IPS-18c (cell line): ENCODE results near the gene ZMYND8.
"Not testable (repeated sequence)": the region's sequence is repeated elsewhere in the genome, so short reads cannot be mapped to it uniquely, and the experiment has no call there.

Experiments
- H3K4me3 ChIP-seq: 2 replicates; pipeline ENCODE4 v1.7.0; 2013; ENCODE audit warnings: low read depth, mild to moderate bottlenecking, low read length, moderate library complexity; ENCODE audit not compliant: insufficient read depth
- H3K9me3 ChIP-seq: one replicate; pipeline ENCODE4 v1.6.1; 2013; ENCODE audit warnings: mild to moderate bottlenecking, low read length, moderate library complexity; ENCODE audit not compliant: control insufficient read depth, insufficient read depth

The ZMYND8 gene

DNA sequence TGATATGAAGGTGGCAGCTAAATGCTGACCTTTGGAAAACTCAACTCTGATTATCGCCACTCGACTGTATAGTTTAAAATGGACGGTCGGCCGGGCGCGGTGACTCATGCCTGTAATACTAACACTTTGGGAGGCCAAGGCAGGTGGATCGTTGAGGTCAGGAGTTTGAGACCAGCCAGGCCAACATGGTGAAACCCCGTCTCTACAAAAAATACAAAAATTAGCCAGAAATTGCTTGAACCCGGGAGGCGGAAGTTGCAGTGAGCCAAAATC, 151.7 kb downstream of the ZMYND8 start:
- not testable (repeated sequence) for H3K9me3 ChIP-seq, H3K4me3 ChIP-seq

DNA sequence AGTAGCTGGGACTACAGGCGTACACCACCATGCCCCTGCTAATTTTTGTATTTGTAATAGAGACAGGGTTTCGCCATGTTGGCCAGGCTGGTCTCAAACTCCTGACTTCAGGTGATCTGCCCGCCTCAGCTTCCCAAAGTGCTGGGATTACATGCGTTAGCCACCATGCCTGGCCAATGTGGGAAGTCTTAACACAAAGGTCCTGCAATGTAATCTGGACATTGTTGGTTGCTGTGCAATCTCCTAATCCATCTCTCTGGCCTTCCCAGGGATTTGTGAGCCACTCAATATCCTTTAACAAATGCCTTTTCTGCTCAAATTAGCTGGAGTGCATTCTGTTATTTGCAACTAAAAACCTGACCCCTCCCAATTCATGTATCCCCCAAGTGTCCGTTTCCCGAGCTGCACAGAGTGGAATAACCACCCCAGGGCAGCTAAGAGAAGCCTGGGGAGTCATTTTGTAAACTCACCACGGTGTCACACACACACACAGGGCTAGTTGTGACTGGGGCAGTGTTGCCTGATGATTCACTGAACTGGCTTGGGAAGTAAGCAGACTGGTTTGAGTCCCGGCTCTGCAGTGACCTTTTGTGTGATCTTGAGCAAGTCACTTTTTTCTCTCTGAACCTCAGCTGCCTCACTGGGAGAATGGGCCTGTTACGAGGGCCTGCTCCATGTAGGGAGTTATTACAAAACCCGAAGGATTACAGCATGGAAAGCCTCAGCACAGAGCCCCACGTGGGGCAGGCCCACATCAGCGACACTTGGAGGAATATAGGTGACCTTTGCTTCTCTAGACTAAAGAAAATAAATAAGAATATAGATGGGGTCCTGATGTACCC, 152.3 kb downstream of the ZMYND8 start:
- H3K9me3 ChIP-seq: no peaks in the 10 kb centered on the region
- H3K4me3 ChIP-seq: no peak overlapping the region

DNA sequence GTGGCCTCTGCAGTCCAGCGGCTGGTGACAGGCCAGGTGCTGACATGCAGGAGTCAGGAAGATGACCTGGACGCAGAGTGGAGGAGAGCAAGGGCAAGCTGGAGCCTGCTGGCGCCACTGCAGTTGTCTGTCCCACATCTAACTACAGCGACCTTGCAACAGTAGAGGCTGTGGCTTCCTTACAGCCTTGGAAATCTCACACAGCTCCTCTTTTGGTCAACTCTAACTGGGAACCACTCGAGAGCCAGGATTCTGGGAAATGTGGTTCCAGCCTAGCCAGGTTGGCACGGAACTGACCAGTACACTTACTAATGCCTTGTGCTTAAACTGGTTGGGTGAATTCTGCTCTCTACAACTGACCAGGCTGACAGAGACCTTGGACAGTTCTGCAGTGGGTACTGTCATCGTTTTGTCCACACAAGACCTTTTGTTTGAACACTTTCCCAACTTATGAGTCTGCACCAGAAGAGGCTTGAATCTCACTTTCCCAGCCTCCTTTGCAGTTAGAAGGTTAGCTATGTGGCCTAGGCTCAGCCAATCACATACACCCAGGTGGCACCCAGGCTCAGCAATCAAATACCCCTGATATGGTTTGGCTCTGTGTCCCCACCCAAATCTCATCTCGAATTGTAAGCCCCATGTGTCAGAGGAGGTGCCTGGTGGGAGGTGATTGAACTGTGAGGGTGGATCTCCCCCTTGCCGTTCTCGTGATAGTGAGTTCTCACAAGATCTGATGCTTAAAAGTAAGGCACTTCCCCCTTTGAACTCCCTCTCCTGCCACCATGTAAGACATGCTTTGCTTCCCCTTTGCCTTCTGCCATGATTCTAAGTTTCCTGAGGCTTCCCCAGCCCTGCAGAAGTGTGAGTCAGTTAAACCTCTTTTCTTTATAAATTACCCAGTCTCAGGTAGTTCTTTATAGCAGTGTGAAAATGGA, 153.5 kb downstream of the ZMYND8 start:
- H3K4me3 ChIP-seq: no peak overlapping the region
- H3K9me3 ChIP-seq: no peaks in the 10 kb centered on the region

DNA sequence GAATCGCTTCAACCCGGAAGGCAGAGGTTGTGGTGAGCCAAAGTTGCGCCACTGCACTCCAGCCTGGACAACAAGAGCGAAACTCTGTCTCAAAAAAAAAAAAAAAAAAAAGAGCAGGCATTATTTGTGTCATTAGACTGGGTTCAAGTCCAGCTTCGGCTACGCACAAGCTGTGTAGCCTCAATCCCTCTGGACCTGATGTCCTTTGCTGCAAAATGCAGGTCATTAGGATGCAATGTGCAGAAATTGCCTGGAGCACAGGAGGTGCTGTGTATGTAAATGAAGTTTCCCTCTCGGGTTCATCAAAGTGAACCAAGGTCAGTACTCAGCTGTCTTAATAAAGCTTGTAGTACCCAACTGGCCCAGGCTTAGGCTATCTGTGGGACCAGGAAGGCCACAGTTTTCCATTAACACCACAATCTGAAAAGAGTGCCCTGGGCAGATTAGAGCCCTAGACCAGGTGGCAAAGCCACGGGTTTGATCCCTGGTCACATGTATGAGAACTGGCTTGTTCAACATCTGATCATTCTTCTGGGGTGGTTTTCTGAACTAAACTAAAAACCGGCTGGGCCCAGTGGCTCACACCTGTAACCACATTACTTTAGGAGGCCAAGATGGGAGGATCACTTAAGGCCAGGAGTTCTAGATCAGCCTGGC, 155.3 kb downstream of the ZMYND8 start:
- peaks cover 2% of the 10 kb centered on the region for H3K9me3 ChIP-seq
- H3K4me3 ChIP-seq: no peak overlapping the region

DNA sequence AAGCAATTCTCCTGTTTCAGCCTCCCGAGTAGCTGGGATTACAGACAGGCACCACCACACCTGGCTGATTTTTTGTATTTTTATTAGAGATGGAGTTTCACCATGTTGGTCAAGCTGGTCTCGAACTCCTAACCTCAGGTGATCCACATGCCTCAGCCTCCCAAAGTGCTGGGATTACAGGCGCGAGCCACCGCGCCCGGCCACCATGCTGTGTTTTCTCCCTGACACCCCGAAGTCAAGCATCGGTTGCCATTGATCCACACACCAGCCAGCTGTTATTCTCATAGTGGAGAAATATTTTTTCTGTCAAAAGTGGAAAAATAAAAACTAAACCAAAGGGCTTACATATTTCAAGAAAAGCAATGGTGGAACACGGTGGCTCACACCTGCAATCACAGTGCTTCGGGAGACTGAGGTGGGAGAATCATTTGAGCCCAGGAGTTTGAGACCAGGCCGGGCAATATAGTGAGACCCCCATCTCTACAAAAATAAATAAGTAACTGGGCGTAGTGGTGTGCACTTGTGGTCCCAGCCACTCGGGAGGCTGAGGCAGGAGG, 157.4 kb downstream of the ZMYND8 start:
- Histone ChIP-seq H3K9me3 (peaks cover 2% of the 10 kb centered on the region), H3K4me3 (no peak overlapping the region)

DNA sequence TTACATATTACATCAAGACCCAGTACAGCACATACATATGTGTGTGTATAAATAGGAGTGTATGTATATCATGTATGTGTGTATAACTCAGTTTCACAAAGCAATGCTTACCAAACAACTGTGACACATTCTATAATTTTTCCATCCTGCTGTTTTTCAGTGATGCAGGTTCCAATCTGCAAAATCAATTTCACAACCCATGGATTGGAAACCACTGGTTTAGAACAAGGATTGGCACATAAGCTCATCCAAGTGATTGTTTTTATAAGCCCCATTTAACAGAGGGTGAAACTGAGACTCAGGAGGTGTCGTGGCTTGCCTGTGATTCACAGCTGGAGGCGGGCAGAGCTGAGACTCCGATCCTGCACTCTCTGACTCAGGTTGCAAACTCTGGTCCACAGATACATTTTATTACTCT, 158.2 kb downstream of the ZMYND8 start:
- peaks cover 2% of the 10 kb centered on the region for H3K9me3 ChIP-seq
- H3K4me3 ChIP-seq: no peak overlapping the region

DNA sequence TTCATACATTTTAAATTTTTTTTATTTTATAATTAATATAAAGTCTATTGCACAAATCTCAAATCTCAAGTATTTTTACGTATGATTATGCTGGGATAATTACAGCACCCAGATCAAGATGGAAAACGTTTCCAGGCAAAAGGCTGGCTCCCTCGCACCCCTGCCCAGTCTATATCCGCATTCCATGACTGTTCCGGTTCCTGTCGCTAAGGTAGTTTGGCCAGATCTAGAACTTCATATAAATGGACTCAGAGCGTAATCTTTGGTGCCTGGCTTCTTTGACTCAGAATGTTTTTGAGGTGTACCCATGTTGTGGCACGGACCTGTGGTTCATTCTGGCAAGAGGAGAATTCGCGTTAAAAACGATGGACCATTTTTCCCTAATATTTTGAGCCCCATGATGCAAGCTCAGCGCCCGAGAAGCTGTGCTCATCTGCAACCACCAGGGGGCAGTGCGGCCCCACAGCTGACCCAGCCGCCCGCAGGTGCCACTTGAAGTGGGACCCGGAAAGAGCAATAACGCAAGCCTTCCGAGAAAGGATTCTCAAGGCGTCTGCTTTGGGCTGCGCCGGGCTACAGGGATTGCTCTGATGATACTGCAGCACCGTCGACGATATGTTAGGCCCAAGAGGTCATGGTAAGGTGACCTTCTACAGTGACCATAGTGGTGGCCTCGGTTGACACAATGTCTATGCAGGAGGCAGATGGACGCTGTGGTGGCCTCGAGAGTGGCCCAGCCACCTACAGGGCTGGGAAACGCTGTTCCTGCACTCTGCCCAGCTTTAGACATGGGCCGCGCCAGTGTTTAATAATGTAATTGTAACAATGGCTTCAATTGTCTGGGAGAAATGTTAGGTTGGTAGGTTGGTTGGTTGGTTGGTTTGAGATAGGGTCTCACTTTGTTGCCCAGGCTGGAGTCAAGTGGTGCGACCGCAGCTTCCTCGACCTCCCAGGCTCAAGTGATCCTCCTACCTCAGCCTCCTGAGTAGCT, 160.1 kb downstream of the ZMYND8 start:
- Histone ChIP-seq H3K9me3 (peaks cover 2% of the 10 kb centered on the region), H3K4me3 (no peak overlapping the region)

DNA sequence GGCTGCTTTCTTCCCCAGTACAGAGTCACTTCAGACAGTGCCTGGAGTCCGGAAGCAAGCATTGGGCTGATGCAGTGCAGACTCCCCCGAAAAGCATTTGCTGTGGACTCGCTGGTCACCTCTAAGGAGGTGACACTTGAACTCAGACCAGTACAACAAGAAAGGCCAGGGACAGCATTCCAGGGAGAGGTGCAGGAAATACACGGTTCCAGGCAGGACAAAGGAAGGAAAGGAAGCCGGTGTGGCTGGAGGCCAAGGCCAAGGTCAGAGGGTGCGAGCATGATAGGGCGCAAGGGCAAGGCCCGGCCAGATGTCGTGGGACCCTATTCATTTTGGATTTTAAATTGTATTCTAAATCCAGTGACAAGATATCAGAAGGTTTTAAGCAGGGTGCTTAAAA, 160.9 kb downstream of the ZMYND8 start:
- Histone ChIP-seq H3K4me3 (no peak overlapping the region), H3K9me3 (peaks cover 2% of the 10 kb centered on the region)

DNA sequence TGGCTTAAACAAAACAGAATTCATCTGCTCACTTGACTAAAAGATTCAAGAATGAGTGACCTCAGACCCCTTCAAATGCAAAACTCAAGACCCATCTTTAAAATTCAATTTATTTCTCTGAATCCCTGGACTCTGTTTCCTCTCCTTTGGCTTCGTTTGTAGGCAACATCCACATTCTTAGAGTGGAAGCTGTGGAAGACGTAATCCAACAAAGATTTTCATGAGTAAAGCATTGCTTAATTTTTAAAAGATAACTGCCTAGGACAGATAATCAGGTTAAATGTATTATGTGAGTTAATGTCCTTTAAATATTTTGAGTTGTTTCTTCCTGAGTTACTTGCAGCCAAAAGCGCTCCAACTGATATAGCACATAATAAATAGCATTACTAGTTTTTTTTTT, 164.5 kb downstream of the ZMYND8 start:
- Histone ChIP-seq H3K4me3 (no peak overlapping the region), H3K9me3 (peaks cover under 1% of the 10 kb centered on the region)

DNA sequence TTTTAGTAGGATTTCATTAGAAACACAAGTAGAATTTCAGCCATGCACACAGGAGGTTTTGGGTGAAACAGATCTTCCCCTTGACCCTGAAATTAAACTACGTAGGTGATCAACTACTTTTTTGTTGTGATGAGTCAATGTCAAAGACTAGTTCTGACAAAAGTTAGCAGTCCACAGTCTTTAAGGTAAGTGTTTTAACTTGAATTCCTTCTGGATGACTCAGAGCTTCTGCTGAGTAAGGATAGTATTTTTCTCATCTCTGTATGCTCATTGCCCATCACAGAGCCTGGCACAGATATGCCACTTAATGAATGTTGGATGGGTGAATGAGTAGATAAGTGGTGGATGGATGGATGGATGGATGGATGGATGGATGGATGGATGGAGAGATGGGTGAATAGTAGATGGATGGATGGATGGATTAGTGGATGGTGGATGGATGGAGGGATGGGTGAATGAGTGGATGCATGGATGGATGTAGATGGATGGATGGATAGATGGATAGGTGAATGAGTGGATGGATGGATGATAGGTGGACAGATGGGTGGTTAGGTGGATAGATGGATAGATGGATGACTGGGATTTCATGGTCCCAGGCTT, 165.3 kb downstream of the ZMYND8 start:
- no peaks in the 10 kb centered on the region for H3K9me3 ChIP-seq
- H3K4me3 ChIP-seq: no peak overlapping the region

DNA sequence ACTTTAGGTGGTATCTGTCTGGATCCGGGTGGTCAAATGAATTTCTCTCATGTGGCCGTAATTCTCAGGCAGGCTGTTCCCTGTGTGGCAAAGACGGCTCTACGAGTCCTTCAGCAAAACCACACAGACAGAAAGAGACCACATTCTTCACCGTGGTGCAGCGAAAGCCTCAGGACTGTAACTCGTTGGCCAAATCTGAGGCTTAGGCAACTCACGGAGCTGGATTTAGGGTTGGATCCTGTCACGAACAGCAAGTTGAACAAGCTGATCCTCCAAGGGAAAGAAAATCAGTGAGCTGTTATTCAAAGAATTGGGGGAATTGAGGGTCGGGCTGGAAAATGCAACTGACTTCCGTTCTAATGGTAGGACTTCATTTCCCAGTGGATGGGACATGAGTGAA, 167.4 kb downstream of the ZMYND8 start:
- Histone ChIP-seq H3K4me3 (no peak overlapping the region), H3K9me3 (no peaks in the 10 kb centered on the region)

DNA sequence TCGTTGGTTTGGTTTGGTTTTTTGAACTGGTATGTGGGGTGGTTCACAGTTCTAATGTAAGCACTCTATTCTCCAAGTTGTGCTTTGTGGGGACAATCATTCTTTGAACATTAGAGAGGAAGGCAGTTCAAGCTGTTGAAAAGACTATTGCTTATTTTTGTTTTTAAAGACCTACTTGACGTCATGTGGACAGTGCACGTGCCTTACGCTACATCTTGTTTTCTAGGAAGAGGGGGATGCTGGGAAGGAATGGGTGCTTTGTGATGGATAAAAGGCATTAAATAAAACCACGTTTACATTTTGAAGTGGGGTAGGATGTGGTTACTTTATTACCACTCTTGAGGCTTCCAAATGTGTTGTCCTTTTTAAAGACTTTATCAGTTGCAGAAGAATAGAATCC, 168.0 kb downstream of the ZMYND8 start:
- Histone ChIP-seq H3K9me3 (no peaks in the 10 kb centered on the region), H3K4me3 (no peak overlapping the region)

DNA sequence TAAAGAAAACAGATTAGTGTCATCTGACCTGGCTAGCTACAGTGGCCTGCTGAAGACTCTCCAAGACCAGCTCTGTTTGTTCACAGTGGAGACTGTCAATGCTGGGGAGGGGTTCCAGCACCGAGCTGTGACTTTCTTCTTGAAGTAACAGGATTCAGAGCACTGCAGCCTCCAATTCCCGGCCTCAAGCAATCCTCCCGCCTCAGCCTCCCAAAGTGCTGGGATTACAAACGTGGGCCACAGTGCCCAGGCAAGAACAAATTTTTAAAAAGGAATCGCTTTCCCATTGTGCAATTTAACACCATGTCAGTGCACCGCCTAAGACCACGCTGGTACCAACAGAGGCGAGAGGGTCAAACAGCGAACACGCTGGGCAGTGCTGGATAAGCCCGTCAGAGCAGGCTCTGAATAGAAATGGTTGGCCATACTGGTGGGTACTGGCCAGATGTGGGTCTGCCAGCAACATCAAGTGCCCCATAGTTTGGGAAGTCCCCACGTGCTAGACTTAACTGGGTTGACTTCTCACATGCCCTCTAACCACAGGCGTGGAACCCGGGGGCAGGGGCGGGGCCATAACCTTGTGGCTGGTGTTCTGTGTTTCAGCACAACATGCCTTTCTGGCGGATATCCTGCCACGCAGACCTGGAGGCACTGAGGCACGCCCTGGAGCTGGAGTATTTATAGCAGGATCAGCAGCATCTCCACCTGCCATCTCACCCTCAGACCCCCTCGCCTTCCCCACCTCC, 168.9 kb downstream of the ZMYND8 start:
- Histone ChIP-seq H3K9me3 (no peaks in the 10 kb centered on the region), H3K4me3 (no peak overlapping the region)

DNA sequence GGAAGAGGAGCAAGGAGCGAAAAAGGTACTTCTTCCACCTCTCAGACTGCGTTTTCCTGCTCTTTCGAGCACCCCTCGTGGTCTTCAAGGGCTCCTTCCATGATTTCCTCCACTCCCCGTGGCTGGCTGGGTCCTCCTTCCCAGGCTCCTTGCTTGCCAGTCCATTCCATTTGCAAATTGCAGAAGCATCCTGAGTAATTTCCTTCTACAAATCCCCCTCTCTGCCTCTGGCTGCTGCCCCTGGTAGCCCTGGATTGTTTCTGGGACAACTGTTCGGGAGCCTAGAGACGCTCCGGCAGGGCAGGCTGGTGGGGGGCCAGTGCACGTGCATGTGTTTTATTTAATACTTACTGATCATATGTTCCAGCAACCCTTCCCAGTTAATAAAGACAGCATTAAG, 173.1 kb downstream of the ZMYND8 start:
- no peak overlapping the region for H3K4me3 ChIP-seq
- no peaks in the 10 kb centered on the region for H3K9me3 ChIP-seq

DNA sequence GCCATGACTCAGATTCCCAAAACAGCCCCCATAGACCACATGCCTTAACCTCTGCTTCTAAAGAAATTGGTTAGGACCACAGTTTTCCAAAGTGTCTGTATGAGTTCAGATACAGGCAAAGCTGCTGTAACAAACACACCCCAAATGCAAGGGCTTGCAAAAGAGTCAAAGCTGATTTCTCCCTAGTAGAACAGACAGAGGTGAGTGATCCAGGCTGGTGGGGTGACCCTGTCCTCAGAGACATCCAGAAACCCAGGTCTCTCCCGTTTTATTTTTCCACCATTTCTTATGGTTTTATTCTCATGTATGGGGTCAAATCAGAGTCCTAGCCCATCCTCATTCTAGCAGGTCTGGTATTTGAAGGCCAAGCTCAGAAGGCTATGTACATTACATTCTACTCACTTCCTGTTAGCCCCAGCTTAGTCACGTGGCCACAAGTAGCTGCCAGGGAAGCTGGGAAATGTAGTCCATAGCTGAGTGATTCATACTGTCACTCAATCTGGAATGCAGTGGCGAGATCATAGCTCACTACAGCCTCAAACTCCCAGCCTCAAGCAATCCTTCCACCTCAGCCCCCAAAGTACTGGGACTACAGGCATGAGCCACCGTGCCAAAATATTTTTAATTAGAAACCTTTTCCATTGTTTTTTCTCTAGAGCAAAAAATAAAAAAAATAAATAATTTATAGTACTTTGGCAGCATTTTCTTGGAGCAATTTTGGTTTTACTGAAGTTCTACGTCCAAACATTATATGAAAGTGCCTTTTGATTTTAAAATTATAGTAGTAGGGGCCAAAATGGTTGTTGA, 175.2 kb downstream of the ZMYND8 start:
- Histone ChIP-seq H3K9me3 (no peaks in the 10 kb centered on the region), H3K4me3 (no peak overlapping the region)
